Occipital lobe (tissue), 2 donors: ENCODE data around the gene TBC1D10A. TPM values are rescaled to one million over a fixed set of nuclear protein-coding genes. Genes with fewer than 3 reads are reported as not detected.
"Not testable (repeated sequence)": the region's sequence is repeated elsewhere in the genome, so short reads cannot be mapped to it uniquely, and the experiment has no call there.

ENCODE experiments used
- DNase-seq: peaks from one replicate; lab custom pipeline; 2025; lab: John Stamatoyannopoulos, UW
- total RNA-seq: library from RNA; depleted of rRNA; stranded (reverse); fragments of >200 nt; gene quantifications from one replicate; pipeline ENCODE4 v1.2.3, GENCODE V29; 2014

The TBC1D10A gene
- total RNA-seq, 1 donor from 2014 or later: 10.0 TPM

DNA sequence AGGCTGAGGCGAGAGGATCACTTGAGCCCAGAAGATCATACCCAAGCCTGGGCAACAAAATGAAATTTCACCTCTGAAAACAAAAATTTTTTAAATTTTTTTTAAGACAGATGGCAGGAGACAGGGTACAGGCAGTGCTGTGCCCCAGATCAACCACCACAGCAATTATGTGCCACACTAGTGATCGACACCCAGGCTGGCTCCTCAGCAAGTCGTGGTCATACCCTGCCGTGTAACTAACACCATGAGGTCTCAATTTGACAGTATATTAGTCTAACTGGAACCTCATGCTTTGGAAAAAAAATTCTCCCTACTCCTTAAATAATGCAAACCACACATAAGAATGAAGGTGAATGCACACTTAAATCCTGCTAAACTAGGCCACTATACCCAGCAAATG lies 21.7 kb upstream of the TBC1D10A start:
- no peak for DNase-seq

- no peak for DNase-seq
Measured at GRCh38 chr22:30347255-30347892, 20.6 kb upstream of the TBC1D10A start.

- DNase-seq: no peak
Measured at GRCh38 chr22:30344447-30345200, 17.9 kb upstream of the TBC1D10A start.

GRCh38 chr22:30340911-30341685 lies 14.4 kb upstream of the TBC1D10A start:
- peak; percentile 52 for DNase-seq

- no peak for DNase-seq
Measured at GRCh38 chr22:30338802-30339201, 12.1 kb upstream of the TBC1D10A start.

DNA sequence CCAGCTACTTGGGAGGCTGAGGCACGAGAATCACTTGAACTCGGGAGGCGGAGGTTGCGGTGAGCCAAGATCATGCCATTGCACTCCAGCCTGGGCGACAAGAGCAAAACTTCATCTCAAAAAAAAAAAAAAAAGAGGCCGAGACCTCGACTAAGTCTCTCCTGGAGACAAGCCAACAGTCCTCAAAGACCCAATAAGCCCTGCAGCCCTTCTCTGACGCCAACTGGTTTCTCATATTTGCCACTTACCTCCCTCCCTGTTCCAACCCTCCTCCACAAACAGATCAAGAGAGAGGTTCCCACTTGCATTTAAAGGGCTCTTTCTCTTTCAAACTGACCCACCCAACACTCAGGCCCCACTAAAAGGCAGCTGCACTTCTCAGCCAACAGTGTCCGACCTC lies 11.6 kb upstream of the TBC1D10A start:
- DNase-seq: not testable (repeated sequence)

DNA sequence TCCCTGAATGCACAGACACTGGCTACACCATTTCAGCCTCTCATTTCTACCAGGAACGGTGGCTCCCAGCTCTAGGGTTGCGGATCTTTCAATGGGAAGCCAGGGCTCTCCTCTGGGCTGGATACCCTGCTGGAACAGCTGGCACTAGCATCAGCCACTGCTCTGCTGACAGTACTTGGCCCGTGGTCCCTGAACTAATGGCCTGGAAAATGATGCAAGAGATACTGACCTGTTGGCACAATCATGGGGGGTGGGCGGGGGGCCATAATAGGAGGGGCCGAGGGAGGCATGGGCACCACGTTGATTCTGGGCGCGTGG lies 10.7 kb upstream of the TBC1D10A start:
- no peak for DNase-seq

DNA sequence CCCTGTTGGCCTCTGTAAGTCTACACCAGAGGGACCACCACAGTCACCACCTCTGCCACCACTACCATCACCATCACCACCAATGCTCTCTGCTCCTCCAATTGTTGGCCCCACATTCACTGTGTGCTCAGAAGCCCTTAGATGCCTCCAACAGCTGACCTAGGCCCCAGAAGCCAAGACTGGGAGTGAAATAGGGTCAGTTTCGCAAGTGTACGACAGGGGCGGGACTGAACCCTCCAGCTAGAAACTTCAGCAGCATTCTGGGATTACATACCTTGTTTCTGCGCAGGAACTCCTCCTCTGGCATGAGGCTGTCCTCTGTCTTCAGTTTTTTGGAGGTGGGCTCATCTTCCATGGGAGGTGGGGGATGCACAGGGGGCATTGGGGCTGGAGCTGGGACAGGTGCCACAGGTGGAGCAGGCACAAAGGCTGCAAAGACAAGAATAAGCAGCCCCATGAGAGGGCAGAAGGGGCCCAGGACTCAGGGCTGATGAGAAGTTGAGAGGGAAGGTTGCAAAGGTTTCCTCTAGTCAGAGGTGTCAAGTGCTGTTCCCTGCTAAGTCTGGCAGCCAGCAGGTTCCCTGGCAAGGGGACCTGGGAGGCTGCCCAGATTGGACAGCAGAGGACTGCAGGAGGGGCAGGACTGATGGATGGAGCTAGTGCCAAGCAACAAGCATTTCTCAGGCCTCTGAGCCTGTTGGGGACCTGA lies 10.2 kb upstream of the TBC1D10A start:
- DNase-seq: no peak

GRCh38 chr22:30335236-30335635 lies 8.5 kb upstream of the TBC1D10A start:
- no peak for DNase-seq

DNA sequence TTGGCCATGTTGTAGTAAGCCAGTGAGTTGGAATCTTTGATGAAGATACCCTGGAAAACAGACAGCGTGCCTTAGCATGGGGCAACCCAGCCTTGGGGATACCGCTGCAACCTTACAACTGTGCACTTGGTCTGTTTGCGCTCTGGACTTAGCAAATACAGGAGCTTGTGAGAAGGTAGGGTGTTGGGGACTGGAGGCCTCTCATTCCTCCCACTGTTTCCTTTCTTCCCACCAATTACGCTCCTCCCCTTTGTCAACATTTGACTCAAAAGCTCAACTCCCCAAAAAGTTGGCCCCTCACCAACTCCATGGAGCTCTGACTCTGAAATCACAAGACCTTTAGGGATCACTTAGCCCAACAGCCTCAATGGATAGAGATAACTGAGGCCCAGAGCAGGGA lies 7.9 kb upstream of the TBC1D10A start:
- no peak for DNase-seq

GRCh38 chr22:30333707-30334087 lies 7.0 kb upstream of the TBC1D10A start:
- no peak for DNase-seq

DNA sequence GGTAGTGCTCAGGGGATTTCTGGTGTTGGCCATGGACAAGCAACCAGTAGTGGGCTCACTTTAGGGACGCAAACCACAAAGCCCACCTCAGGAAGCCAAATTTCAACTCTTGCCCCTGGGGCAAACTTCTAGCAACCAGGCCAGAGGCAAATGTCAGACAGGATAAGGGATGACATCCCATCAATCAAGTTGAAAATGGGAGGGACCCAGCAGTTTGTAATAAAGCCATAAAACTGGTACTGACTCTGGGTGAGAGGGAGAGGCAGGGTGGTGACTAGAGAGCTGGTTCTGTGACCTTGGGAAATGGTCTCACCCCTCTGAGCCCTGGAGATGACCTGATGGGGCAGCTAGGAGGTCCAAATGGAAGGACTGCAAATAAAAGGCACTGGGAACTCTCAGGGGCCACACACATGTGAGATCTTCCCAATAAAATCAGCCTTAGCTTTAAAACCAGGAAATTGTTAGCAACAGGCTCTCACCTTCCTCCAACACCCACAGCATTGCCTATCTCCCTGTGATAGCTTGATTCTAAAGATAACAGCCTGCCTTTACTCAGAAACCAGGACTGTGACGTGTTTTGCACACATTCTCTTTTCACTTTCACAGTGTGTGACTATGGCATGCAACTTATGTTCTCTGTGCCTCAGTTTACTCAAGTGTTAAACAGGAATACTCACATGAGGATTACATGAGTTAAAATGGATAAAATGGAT lies 6.4 kb upstream of the TBC1D10A start:
- DNase-seq: no peak

- no peak for DNase-seq
Measured at GRCh38 chr22:30332551-30332950, 5.8 kb upstream of the TBC1D10A start.

- DNase-seq: no peak
Measured at GRCh38 chr22:30328466-30329049, 1.8 kb upstream of the TBC1D10A start.

DNA sequence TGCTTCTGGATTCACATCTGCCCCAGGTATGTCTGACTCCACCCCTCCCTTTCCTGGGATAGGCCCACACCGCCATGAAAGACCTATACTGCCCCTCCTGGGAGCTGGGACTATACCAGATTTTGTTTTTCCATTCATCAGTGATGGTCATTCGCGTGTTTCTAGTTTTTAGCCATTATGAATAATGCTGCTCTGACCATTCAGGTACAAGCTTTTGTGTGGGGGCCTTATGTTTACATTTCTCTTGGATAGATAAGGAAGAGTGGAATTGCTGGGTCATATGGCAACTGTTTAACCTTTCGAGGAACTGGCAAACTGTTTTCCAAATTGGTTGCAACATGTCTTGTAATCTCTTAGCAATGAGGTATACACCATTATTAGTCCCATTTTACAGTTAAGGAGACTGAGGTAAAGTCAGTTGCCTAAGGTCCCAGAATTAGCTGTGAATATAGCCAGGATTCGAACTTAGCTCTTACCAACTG lies 1.2 kb upstream of the TBC1D10A start:
- no peak for DNase-seq

- no peak for DNase-seq
Measured at GRCh38 chr22:30326255-30326705, 461 bp downstream of the TBC1D10A start.

- DNase-seq: no peak
Measured at GRCh38 chr22:30325724-30326254, 952 bp downstream of the TBC1D10A start.

GRCh38 chr22:30325065-30325720 lies 1.5 kb downstream of the TBC1D10A start:
- DNase-seq: no peak

GRCh38 chr22:30324014-30324730 lies 2.6 kb downstream of the TBC1D10A start:
- DNase-seq: no peak
